H9 (cell line): Measurements from ENCODE around the gene GLT8D1. TPM values are rescaled to one million over a fixed set of nuclear protein-coding genes. Genes with fewer than 3 reads are reported as not detected.

Experiments used
- DNase-seq: peaks from one replicate; pipeline ENCODE4 v3.0.0-alpha.2; 2017
- H2AFZ ChIP-seq: one replicate; pipeline ENCODE4 v1.6.1; 2013; ENCODE audit warnings: mild to moderate bottlenecking, low read length, control low read depth, moderate library complexity
- H2AK5ac ChIP-seq: 2 replicates; pipeline ENCODE4 v1.6.1; 2013; ENCODE audit warnings: low read length, control low read depth, mixed read lengths; ENCODE audit not compliant: insufficient read length
- H2BK120ac ChIP-seq: one replicate; pipeline ENCODE4 v1.6.1; 2013; ENCODE audit warnings: low read depth, mild to moderate bottlenecking, low read length, control low read depth, inconsistent platforms; ENCODE audit not compliant: poor library complexity, severe bottlenecking
- H2BK12ac ChIP-seq: 2 replicates; pipeline ENCODE4 v1.6.1; 2013; ENCODE audit warnings: low read length, control low read depth, mixed read lengths, low read depth; ENCODE audit not compliant: insufficient read length
- H2BK15ac ChIP-seq: 2 replicates; pipeline ENCODE4 v1.6.1; 2013; ENCODE audit warnings: low read depth, low read length, control low read depth
- H2BK20ac ChIP-seq: one replicate; pipeline ENCODE4 v1.6.1; 2013; ENCODE audit warnings: low read depth, mild to moderate bottlenecking, low read length, control low read depth, inconsistent platforms; ENCODE audit not compliant: poor library complexity, severe bottlenecking
- H2BK5ac ChIP-seq: 2 replicates; pipeline ENCODE4 v1.6.1; 2013; ENCODE audit warnings: low read length, control low read depth, mixed read lengths; ENCODE audit not compliant: insufficient read length
- H3K14ac ChIP-seq: 2 replicates; pipeline ENCODE4 v1.6.1; 2013; ENCODE audit warnings: low read length, control low read depth; ENCODE audit not compliant: insufficient read depth
- H3K18ac ChIP-seq: 2 replicates; pipeline ENCODE4 v1.6.1; 2013; ENCODE audit warnings: low read depth, mild to moderate bottlenecking, mixed read lengths, low read length, control low read depth; ENCODE audit not compliant: insufficient read length
- H3K23ac ChIP-seq: 2 replicates; pipeline ENCODE4 v1.6.1; 2013; ENCODE audit warnings: low read length, control low read depth, mixed read lengths, low read depth; ENCODE audit not compliant: insufficient read length
- H3K23me2 ChIP-seq: 2 replicates; pipeline ENCODE4 v1.6.1; 2013; ENCODE audit warnings: low read depth, mild to moderate bottlenecking, mixed read lengths, low read length, control low read depth; ENCODE audit not compliant: insufficient read length, poor library complexity, severe bottlenecking
- H3K27ac ChIP-seq: 2 replicates; pipeline ENCODE4 v1.5.1; 2013; ENCODE audit warnings: low read length, control low read depth, mixed read lengths, low read depth; ENCODE audit not compliant: insufficient read length
- H3K27me3 ChIP-seq: 2 replicates; pipeline ENCODE4 v1.6.1; 2013; ENCODE audit warnings: low read length, control low read depth, inconsistent platforms; ENCODE audit not compliant: insufficient read depth
- H3K4ac ChIP-seq: 2 replicates; pipeline ENCODE4 v1.6.1; 2013; ENCODE audit warnings: low read depth, mild to moderate bottlenecking, control low read depth, inconsistent platforms, low read length, moderate library complexity
- H3K4me1 ChIP-seq: 2 replicates; pipeline ENCODE4 v1.6.1; 2013; ENCODE audit warnings: low read length, control low read depth, inconsistent platforms; ENCODE audit not compliant: insufficient read depth
- H3K4me2 ChIP-seq: 2 replicates; pipeline ENCODE4 v1.6.1; 2013; ENCODE audit warnings: low read length, control low read depth, mixed read lengths; ENCODE audit not compliant: insufficient read length, insufficient read depth
- H3K56ac ChIP-seq: 2 replicates; pipeline ENCODE4 v1.6.1; 2013; ENCODE audit warnings: low read depth, mild to moderate bottlenecking, mixed read lengths, low read length, control low read depth; ENCODE audit not compliant: insufficient read length
- H3K79me1 ChIP-seq: 2 replicates; pipeline ENCODE4 v1.6.1; 2013; ENCODE audit warnings: low read depth, mild to moderate bottlenecking, moderate library complexity, low read length, control low read depth, inconsistent platforms; ENCODE audit not compliant: insufficient read depth, poor library complexity, severe bottlenecking
- H3K79me2 ChIP-seq: 2 replicates; pipeline ENCODE4 v1.6.1; 2013; ENCODE audit warnings: low read length, control low read depth, inconsistent platforms; ENCODE audit not compliant: insufficient read depth
- H3K9ac ChIP-seq: 2 replicates; pipeline ENCODE4 v1.6.1; 2013; ENCODE audit warnings: low read length, control low read depth, mixed read lengths; ENCODE audit not compliant: insufficient read length; ENCODE audit errors: extremely low read depth
- H3K9me3 ChIP-seq: one replicate; pipeline ENCODE4 v1.6.1; 2013; ENCODE audit warnings: low read depth, low read length, inconsistent platforms; ENCODE audit not compliant: control insufficient read depth
- H3T11ph ChIP-seq: one replicate; pipeline ENCODE4 v1.6.1; 2013; ENCODE audit warnings: mild to moderate bottlenecking, low read length, control low read depth, inconsistent platforms
- H4K20me1 ChIP-seq: one replicate; pipeline ENCODE4 v1.6.1; 2013; ENCODE audit not compliant: control insufficient read depth, insufficient read length, insufficient read depth
- H4K5ac ChIP-seq: 2 replicates; pipeline ENCODE4 v1.6.1; 2013; ENCODE audit warnings: low read depth, mild to moderate bottlenecking, mixed read lengths, low read length, control low read depth; ENCODE audit not compliant: insufficient read length
- H4K8ac ChIP-seq: replicated peaks from 2 replicates; pipeline ENCODE4 v1.6.1; 2013; ENCODE audit warnings: low read length, control low read depth, mixed read lengths, low read depth; ENCODE audit not compliant: insufficient read length
- H4K91ac ChIP-seq: 2 replicates; pipeline ENCODE4 v1.6.1; 2013; ENCODE audit warnings: low read depth, mild to moderate bottlenecking, moderate library complexity, mixed read lengths, low read length, control low read depth; ENCODE audit not compliant: insufficient read length
- H3K27ac Mint-ChIP-seq, 3 experiments: 2 replicates in 2 of 3; 3 replicates in 1 of 3; pipeline ENCODE4 v1.8.0; 2020 to 2021; ENCODE audit warnings: mixed read lengths in 3 of 3, mild to moderate bottlenecking in 1 of 3, moderate library complexity in 1 of 3
- H3K27me3 Mint-ChIP-seq: 2 replicates; pipeline ENCODE4 v1.8.0; 2021; ENCODE audit warnings: low read depth, mild to moderate bottlenecking, moderate library complexity, mixed read lengths
- H3K36me3 Mint-ChIP-seq, 3 experiments: 2 replicates in 2 of 3; 3 replicates in 1 of 3; pipeline ENCODE4 v1.8.0; 2020 to 2021; ENCODE audit warnings: low read depth in 3 of 3, mixed read lengths in 3 of 3; ENCODE audit not compliant: insufficient read depth in 1 of 3
- H3K4me1 Mint-ChIP-seq, 2 experiments: 2 replicates each; pipeline ENCODE4 v1.8.0; 2020; ENCODE audit warnings: mixed read lengths in 2 of 2
- H3K4me3 Mint-ChIP-seq, 2 experiments: 2 replicates in 1 of 2; 3 replicates in 1 of 2; pipeline ENCODE4 v1.8.0; 2020 to 2021; ENCODE audit warnings: mild to moderate bottlenecking in 2 of 2, mixed read lengths in 2 of 2, moderate library complexity in 1 of 2
- H3K9me3 Mint-ChIP-seq, 2 experiments: 2 replicates in 1 of 2; 3 replicates in 1 of 2; pipeline ENCODE4 v1.8.0; 2020; ENCODE audit warnings: mild to moderate bottlenecking in 2 of 2, mixed read lengths in 2 of 2, moderate library complexity in 1 of 2
- WGBS: extraction: QIAGEN DNeasy Blood & Tissue Kit; methylation state at CpG from one replicate; pipeline ENCODE4 v1.1.7; 2013; ENCODE audit warnings: missing lambda C conversion rate, low lambda C conversion rate, mixed read lengths; ENCODE audit not compliant: insufficient read length; ENCODE audit errors: extremely low coverage; 5-methylcytosine and 5-hydroxymethylcytosine counted together
- total RNA-seq: library from RNA; stranded (reverse); gene quantifications from 2 replicates; pipeline ENCODE4 v1.2.1, GENCODE V29; 2021
- TF ChIP-seq, protein P1 (sequence below): fragments of 200-600 bp; sonication (generic); conservative IDR thresholded peaks from 3 replicates; pipeline ENCODE4 v1.8.0; 2021; ENCODE audit warnings: antibody characterized with exemption, mild to moderate bottlenecking

The GLT8D1 gene
- total RNA-seq, 1 experiment from 2014 or later, result 39.3 TPM

DNA sequence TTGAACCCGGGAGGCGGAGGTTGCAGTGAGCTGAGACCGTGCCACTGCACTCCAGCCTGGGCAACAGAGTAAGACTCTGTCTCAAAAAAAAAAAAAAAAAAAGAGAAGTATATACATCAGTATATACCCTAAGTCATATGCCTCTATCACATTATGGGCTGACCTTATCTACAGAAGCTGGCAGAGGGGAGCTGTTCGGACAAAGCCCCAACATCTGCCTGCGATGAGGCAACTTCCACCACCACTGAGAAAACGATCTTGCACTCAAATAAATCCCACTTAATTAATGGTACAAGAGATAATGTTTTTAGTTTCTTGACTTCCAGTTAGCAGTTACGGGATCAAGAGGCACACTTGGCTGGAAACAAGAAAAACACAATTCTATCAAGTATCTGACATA is 2.2 kb downstream of the GLT8D1 start:
- H3K27me3 ChIP-seq, result no peaks in the 10 kb centered on the region
- H3K79me2 ChIP-seq, result peaks cover 3% of the 10 kb centered on the region; the same call in 1 of the 2 replicates
- H3K36me3 Mint-ChIP-seq, result peaks cover 5 to 10% (median 8%) of the 10 kb centered on the region in 3 experiments; a peak in 5 of 7 replicates
- no peak overlapping the region for H3K4me2 ChIP-seq
- no peaks in the 10 kb centered on the region; a peak in 1 of 5 replicates for H3K9me3 Mint-ChIP-seq
- no peak overlapping the region for H4K8ac ChIP-seq
- peaks cover 15% of the 10 kb centered on the region in 2 experiments for H3K4me1 Mint-ChIP-seq
- no peak overlapping the region for H3K27ac Mint-ChIP-seq
- H3K23me2 ChIP-seq, result peaks cover 12% of the 10 kb centered on the region
- no peak overlapping the region for H3K23ac ChIP-seq
- WGBS, result no CpG with 5 or more reads among the region's 7 CpGs
- no peaks in the 10 kb centered on the region; the same call in 1 of the 2 replicates for H3K4me1 ChIP-seq
- no peak overlapping the region for H2BK20ac ChIP-seq
- H3K27ac ChIP-seq, result no peak overlapping the region
- H2BK15ac ChIP-seq, result no peak overlapping the region
- H3K27me3 Mint-ChIP-seq, result no peaks in the 10 kb centered on the region
- no peak overlapping the region for H2AK5ac ChIP-seq
- no peak overlapping the region for H3K14ac ChIP-seq
- no peak overlapping the region for H3T11ph ChIP-seq
- H3K9ac ChIP-seq, result no peak overlapping the region
- no peaks in the 10 kb centered on the region for H3K79me1 ChIP-seq
- no peak overlapping the region for H2BK120ac ChIP-seq
- H3K18ac ChIP-seq, result no peak overlapping the region
- H4K5ac ChIP-seq, result no peak overlapping the region
- H3K56ac ChIP-seq, result no peak overlapping the region
- H2AFZ ChIP-seq, result no peak overlapping the region
- H2BK12ac ChIP-seq, result no peak overlapping the region
- H3K4me3 Mint-ChIP-seq, result no peak overlapping the region
- no peak overlapping the region for H3K4ac ChIP-seq
- no peaks in the 10 kb centered on the region for H4K20me1 ChIP-seq
- TF ChIP-seq, protein P1, sequence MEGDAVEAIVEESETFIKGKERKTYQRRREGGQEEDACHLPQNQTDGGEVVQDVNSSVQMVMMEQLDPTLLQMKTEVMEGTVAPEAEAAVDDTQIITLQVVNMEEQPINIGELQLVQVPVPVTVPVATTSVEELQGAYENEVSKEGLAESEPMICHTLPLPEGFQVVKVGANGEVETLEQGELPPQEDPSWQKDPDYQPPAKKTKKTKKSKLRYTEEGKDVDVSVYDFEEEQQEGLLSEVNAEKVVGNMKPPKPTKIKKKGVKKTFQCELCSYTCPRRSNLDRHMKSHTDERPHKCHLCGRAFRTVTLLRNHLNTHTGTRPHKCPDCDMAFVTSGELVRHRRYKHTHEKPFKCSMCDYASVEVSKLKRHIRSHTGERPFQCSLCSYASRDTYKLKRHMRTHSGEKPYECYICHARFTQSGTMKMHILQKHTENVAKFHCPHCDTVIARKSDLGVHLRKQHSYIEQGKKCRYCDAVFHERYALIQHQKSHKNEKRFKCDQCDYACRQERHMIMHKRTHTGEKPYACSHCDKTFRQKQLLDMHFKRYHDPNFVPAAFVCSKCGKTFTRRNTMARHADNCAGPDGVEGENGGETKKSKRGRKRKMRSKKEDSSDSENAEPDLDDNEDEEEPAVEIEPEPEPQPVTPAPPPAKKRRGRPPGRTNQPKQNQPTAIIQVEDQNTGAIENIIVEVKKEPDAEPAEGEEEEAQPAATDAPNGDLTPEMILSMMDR, result no peak
- DNase-seq, result no peak
- H3K9me3 ChIP-seq, result no peaks in the 10 kb centered on the region
- H4K91ac ChIP-seq, result no peak overlapping the region
- no peak overlapping the region for H2BK5ac ChIP-seq
